Cardiac fibroblast (primary cell): ENCODE measurements around the gene GRIN2D.

Source experiments
- DNase-seq, 2 donors: peaks; one replicate each; pipeline versions ENCODE4 v3.0.0 to v3.0.0-alpha.2; 2010; ENCODE audit warnings: low read depth in 2 of 2
- H3K4me3 ChIP-seq, 2 donors: replicated peaks in 1 of 2; 1 replicate in 1 of 2; 2 replicates in 1 of 2; pipeline ENCODE4 v1.5.1; 2011; ENCODE audit warnings: low read depth in 2 of 2, low read length in 2 of 2, mild to moderate bottlenecking in 2 of 2, moderate library complexity in 1 of 2
- TF ChIP-seq, protein P1 (sequence below): IDR thresholded peaks from one replicate; pipeline ENCODE4 v1.5.1; 2011; ENCODE audit warnings: low read depth, mild to moderate bottlenecking, low read length, inconsistent platforms

Gene GRIN2D

DNA sequence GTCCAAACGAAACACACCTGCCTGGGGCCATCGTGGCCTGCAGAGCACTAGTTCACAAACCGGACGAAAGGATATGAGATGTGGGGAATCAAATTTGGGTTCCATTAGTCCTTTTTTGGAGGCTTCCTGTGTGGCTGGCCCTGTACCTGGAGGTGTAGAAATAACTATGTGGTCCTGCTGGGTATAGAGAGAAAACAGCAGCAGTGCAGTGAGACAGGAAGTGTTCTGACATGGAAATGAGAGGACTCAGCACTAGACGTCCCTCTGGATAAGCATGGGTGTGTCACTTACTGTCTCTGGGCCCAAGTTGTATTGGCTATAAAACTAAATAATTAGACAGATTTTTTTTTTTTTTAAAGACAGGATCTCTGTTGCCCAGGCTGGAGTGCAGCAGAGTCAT is 14.4 kb upstream of the GRIN2D start:
- no peak for DNase-seq
- no peak overlapping the region for H3K4me3 ChIP-seq
- TF ChIP-seq, protein P1, sequence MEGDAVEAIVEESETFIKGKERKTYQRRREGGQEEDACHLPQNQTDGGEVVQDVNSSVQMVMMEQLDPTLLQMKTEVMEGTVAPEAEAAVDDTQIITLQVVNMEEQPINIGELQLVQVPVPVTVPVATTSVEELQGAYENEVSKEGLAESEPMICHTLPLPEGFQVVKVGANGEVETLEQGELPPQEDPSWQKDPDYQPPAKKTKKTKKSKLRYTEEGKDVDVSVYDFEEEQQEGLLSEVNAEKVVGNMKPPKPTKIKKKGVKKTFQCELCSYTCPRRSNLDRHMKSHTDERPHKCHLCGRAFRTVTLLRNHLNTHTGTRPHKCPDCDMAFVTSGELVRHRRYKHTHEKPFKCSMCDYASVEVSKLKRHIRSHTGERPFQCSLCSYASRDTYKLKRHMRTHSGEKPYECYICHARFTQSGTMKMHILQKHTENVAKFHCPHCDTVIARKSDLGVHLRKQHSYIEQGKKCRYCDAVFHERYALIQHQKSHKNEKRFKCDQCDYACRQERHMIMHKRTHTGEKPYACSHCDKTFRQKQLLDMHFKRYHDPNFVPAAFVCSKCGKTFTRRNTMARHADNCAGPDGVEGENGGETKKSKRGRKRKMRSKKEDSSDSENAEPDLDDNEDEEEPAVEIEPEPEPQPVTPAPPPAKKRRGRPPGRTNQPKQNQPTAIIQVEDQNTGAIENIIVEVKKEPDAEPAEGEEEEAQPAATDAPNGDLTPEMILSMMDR, result no peak

DNA sequence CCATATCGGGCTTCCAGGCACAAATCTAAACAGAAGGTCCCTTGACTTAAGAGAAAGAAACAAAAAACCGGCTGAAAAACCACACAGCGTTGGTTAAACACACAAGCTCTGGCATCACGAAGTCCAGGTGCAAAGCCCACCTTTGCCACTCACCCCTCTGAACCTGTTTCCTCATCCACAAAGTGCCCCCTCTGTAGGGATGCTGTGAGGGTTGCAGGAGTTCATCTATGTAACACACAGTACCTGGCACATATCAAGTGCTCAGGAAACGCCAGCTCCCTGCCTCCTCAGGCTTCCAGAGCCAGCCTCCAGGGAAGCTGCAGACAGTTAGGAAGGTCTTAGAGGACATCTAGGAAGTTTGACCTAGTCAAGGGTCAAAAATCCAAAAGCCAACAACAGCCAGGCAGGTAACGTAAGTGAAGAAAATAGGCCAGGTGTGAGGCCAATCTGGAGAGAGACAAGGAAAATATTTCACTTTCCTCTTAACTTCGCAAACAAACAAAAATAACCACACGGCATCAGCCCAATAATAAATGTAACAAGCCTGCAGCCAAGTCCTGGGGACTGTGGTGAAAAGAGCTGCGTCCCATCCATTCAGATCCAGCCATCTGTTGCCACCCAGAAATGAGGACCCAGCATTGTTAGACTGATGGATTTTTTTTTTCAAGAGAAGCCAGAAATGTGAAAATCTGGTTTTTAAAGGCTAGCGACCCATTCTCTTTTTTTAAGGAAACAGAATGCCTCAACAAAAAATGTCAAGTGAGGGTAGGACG is 12.1 kb upstream of the GRIN2D start:
- DNase-seq, result no peak
- TF ChIP-seq, protein P1, result no peak
- no peak overlapping the region for H3K4me3 ChIP-seq

- H3K4me3 ChIP-seq, result no peak overlapping the region
- TF ChIP-seq, protein P1, result no peak
- DNase-seq, result no peak
Measured at GRCh38 chr19:48382286-48382685, 11.2 kb upstream of the GRIN2D start.

- no peak for DNase-seq
- H3K4me3 ChIP-seq, result no peak overlapping the region
- TF ChIP-seq, protein P1, result no peak
Measured at GRCh38 chr19:48385461-48386087, 7.9 kb upstream of the GRIN2D start.

GRCh38 chr19:48386981-48387380 is 6.5 kb upstream of the GRIN2D start:
- TF ChIP-seq, protein P1, result no peak
- no peak for DNase-seq
- no peak overlapping the region for H3K4me3 ChIP-seq

DNA sequence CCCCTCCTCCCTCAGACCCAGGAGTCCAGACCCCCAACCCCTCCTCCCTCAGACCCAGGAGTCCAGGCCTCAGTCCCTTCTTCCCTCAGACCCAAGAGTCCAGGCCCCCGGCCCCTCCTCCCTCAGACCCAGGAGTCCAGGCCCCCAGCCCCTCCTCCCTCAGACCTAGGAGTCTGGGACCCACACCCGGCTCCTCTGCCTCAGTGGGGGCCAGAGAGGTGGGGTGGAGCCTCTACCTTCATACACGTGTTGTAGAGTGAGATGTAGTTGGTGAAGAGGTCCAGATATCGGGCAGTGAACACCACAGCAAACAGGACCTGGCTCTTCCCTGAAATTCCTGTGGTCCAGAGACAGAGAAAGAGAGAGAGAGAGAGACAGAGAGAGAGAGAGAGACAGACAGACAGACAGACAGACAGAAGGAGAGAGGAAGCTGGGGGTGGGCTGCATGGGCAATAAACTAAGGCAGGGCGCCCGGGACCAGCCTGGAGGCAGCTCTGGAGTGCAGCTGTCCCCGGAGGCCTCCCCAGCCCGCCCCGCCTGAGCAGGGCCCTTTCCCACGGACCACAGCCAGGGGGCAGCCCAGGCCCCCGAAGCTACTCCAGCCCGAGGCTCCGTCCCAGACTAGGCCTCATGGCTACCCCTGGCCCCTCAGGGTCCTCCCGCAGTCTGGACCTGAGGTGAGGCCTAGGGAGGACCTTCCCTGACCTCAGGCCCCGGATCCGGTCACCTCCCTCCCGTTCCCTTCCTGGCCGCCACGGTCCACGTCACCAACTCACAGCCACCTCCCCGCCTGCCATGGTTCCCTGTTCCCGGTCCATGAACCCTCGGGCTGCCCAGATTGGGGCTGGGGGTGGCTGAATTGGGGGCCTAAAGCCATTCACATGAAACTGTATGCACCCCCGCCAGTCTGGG is 3.0 kb upstream of the GRIN2D start:
- peak overlapping the region; percentile 96 for H3K4me3 ChIP-seq
- peak; percentile 66 to 74 for DNase-seq
- TF ChIP-seq, protein P1, result peak; percentile 81
